SKM-1 treated with dmso at 0.1 percent for 144 hours (cell line): ENCODE measurements around the gene BBX.

Experiments
- DNase-seq: peaks from one replicate; lab custom pipeline; 2025; ENCODE audit not compliant: unreplicated experiment; lab: John Stamatoyannopoulos, UW

The BBX gene

GRCh38 chr3:107837895-107838612, 315.3 kb downstream of the BBX start:
- DNase-seq, result no peak

GRCh38 chr3:107841831-107842230, 319.1 kb downstream of the BBX start:
- no peak for DNase-seq

GRCh38 chr3:107842940-107843339, 320.2 kb downstream of the BBX start:
- DNase-seq, result no peak

- no peak for DNase-seq
These were observed 322.9 kb downstream of the BBX start for GRCh38 chr3:107845380-107846278.

- DNase-seq, result peak; percentile 36
These were observed 323.6 kb downstream of the BBX start for GRCh38 chr3:107846279-107846852.

GRCh38 chr3:107847791-107848190, 325.0 kb downstream of the BBX start:
- DNase-seq, result no peak

GRCh38 chr3:107848351-107848915, 325.7 kb downstream of the BBX start:
- no peak for DNase-seq

GRCh38 chr3:107850681-107851080, 327.9 kb downstream of the BBX start:
- DNase-seq, result no peak

GRCh38 chr3:107853821-107854220, 331.1 kb downstream of the BBX start:
- DNase-seq, result no peak

- DNase-seq, result no peak
These were observed 332.0 kb downstream of the BBX start for GRCh38 chr3:107854733-107855132.

GRCh38 chr3:107855710-107856109, 332.9 kb downstream of the BBX start:
- no peak for DNase-seq

- DNase-seq, result no peak
These were observed 335.1 kb downstream of the BBX start for GRCh38 chr3:107857854-107858253.

- no peak for DNase-seq
These were observed 336.1 kb downstream of the BBX start for GRCh38 chr3:107858876-107859275.
